ENCODE measurements around the gene DENND4A.

The DENND4A gene

DNA sequence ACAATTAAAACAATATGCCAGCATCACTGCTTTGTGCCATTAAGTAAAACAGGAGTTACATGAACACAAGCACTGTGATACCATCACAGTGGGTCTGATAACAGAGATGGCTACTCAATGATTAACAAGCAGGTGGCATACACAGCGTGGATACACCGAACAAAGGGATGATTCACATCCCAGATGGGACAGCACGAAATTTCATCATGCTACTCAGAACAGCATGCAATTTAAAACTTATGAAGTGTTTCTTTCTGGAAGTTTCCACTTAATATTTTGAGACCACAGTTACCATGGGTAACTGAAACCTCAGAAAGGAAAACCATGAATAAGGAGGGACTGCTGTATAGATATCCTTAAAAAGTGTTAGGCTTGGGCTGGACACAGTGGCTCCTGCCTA, 125.8 kb downstream of the DENND4A start:
- no peak for DNase-seq (ENCODE audit: low spot score)

DNA sequence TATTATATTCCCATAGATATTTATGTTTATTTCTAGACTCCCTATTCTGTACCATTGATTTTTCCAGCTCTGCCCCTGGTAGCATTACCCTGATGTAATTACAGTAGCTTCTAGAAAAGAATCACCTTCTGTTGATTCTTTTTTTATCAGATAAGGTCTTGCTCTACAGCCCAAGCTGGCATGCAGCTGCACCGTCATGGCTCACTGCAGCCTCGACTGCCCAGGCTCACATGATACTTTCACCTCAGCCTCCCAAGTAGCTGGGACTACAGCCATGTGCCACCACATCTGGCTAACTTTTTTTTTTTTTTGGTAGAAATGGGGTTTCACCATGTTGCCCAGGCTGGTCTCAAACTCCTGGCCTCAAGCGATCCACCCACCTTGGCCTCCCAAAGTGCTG, 128.6 kb downstream of the DENND4A start:
- no peak for DNase-seq (ENCODE audit: low spot score)

DNA sequence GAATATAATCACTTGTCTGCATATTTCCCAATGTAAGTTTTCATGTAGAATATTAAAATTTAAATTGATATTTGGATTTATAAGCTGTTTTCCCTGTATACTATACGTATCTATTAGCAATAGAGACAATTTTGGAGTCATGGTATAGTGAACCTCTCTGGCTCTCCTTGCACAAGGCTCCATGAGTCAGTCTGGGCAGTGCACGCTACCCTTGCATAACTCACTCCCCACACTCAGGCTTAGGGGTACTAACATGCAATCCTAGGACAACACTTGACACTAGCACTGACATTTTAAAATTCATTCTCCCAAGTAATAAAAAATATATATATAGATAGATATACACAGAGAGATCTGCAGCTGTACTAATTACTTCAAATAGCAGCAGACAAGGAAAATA, 131.2 kb downstream of the DENND4A start:
- DNase-seq (ENCODE audit: low spot score): no peak

- DNase-seq (ENCODE audit: low spot score): no peak
Observed at GRCh38 chr15:65659502-65660052, 132.5 kb downstream of the DENND4A start.

DNA sequence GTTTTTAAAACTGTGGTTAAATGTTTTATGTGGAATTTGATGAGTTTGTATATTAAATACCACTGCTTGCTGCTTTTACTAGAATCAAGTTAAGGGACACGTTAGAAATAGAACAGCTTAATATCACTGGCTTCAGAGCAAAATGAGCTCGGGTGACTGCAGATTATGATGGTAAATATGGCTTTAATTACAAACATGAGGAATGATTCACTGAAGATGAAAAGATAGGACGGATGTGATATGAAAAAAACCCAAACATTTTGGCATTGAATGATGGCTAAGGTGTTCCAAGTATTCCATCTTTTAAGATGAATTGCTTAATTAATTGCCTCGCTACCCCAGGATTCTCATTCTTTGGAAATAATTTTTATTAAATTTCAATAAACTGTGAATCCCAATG, 136.6 kb downstream of the DENND4A start:
- DNase-seq (ENCODE audit: low spot score): no peak

GRCh38 chr15:65655026-65655425, 137.1 kb downstream of the DENND4A start:
- DNase-seq (ENCODE audit: low spot score): no peak

GRCh38 chr15:65653801-65654521, 138.1 kb downstream of the DENND4A start:
- no peak for DNase-seq (ENCODE audit: low spot score)

DNA sequence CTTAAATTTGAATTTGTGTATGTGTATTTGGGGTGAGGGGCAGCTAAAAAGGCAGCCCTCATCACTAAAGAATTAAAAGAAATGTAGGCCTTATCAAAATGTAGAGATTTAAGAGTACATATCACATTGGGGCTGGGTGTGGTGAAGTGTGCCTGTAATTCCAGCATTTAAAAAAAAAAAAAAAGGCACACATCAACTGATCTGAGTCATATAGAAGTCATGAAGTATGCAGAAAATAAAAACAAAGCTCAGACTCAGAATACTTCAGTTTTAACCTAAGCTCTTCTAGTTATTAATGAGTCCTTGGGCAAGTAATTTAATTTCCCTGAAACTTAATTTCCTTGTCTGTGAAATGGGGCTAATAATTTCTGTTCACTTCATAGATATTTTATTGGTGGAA, 138.8 kb downstream of the DENND4A start:
- DNase-seq (ENCODE audit: low spot score): no peak

DNA sequence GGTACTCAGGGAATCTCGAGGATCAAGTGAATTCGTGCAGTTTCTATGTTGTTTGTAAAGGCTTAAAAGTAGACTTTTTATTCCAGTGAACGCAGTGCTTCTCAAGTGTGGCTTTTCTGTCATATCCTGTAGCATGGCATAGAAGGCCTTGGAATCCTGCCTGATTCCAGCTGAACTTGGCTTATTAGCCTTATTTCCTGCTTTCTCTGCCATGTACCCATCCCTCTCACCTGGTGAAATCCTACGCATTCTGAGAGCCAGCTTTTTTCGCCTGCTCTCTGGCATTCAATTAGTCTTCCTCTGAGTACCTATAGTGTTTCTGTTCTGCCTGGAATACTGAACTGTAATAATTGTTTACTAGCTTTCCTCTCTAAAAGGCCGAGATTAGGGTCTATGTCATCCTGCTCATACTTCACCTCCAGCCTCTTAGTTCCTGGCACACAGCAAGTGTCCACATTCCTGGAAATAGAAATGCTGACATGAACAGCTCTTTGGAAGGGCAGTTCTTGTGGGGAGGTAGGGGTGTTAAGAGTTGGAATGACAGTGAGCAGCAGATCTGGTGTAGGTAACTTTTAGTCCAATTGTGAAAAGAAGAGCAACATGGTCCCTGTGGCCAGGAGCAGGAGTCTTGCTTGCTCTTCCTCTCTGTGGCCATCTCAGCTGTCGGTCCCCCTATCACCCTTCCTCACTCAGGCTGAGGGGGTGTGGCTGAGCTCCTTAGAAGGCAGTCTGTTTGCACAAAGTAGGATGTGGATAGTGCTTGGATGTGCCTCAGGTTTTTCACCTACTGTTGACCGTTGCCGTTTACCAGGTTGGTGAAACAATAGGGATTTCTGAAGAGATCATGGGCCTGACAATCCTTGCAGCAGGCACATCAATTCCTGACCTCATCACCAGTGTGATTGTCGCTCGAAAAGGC, 140.0 kb downstream of the DENND4A start:
- DNase-seq (ENCODE audit: low spot score): no peak

GRCh38 chr15:65651042-65651322, 141.1 kb downstream of the DENND4A start:
- no peak for DNase-seq (ENCODE audit: low spot score)

DNA sequence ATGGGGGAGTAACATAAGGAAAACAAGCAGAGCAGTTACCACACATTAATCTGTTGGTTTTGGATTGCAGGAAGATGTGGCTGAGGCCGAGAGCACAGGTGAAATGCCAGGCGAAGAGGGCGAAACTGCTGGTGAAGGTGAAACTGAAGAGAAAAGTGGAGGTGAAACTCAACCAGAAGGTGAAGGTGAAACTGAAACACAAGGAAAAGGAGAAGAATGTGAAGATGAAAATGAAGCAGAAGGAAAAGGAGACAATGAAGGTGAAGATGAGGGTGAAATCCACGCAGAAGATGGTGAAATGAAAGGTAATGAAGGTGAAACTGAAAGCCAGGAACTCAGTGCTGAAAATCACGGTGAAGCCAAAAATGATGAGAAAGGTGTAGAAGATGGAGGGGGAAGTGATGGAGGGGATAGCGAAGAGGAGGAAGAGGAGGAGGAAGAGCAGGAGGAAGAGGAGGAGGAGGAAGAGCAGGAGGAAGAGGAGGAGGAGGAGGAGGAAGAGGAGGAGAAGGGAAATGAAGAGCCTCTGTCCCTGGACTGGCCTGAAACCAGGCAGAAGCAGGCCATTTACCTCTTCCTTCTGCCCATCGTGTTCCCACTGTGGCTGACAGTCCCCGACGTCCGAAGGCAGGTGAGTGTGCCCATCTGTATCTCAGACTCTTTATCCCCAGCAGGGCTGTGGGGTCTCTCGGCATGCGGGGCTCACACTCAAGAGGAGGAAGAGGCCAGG, 141.6 kb downstream of the DENND4A start:
- DNase-seq (ENCODE audit: low spot score): no peak

- DNase-seq (ENCODE audit: low spot score): no peak
Observed at GRCh38 chr15:65646486-65646885, 145.6 kb downstream of the DENND4A start.

DNA sequence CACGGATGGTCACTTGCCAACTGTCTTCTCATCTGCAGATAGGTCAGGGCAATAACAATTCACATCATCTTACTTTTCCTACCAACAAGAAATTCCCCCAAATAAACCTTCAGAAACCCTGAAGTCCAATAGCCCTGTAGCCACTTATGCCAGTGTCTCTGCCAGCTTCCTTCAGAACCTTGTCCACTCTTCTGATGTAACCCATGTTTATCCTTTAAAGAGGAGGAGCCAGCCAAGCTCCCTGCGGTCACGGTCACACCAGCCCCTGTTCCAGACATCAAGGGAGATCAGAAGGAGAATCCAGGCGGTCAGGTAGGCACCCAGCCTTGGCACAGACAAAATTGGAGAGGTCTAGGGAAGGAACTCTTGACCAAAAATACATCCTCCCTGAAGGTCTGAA, 146.7 kb downstream of the DENND4A start:
- DNase-seq (ENCODE audit: low spot score): no peak

- DNase-seq (ENCODE audit: low spot score): no peak
Observed at GRCh38 chr15:65644282-65644681, 147.8 kb downstream of the DENND4A start.

- DNase-seq (ENCODE audit: low spot score): no peak
Observed at GRCh38 chr15:65642594-65642993, 149.5 kb downstream of the DENND4A start.

DNA sequence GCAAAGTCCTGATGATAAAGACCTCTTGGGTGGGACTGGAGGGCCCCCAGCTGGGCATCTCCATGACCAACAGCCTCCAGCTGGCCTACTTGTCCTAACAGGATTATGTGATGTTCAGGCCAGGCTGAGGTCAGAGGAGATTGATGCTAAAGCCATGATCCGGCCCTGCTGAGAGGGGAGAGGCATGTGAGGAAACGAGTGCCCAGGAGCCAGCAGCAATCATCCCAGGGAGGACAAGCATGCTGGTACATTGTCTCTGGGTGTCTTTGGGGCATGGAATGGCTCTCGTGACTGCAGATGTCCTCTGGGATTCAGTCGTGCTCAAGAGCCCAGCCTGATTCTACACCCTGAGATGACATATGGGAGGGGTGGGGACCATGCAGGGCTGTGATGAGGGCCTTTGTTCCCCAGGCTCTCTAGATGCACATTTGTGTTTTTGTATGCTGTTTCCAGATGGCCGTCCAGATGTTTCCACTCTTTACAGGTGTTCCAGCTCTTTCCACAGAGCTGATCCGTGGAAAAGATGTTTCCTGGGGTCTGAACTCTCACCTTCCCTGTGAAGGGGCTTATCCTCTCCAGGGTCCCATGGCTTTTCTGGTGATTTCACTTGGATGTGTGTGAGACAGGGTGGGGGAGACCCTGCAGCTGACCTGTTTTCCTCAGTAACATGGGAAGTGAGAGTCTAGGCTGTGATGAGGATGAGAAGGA, 150.2 kb downstream of the DENND4A start:
- DNase-seq (ENCODE audit: low spot score): peak; percentile 53

- DNase-seq (ENCODE audit: low spot score): no peak
Observed at GRCh38 chr15:65639509-65639908, 152.6 kb downstream of the DENND4A start.

- no peak for DNase-seq (ENCODE audit: low spot score)
Observed at GRCh38 chr15:65638681-65639089, 153.4 kb downstream of the DENND4A start.

DNA sequence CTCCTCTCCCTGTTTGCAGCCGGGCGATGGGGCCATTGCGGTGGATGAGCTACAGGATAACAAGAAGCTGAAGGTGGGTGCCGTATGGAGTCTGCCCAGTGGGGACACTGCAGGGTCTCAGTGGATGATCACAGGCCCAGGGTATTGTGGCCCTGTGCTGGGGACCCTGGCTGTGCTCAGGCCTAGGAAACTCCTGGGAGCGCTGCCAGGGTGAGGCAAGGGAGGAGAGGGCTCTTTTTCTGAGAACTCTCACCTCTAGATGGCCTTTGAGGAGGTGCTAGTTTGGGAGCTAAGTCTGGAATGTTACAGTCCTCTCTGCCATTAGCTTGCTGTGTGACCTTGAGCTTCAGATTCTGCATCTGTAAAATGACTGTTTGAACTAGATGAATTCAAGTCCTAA, 154.0 kb downstream of the DENND4A start:
- DNase-seq (ENCODE audit: low spot score): no peak

GRCh38 chr15:65634356-65634755, 157.7 kb downstream of the DENND4A start:
- no peak for DNase-seq (ENCODE audit: low spot score)

- DNase-seq (ENCODE audit: low spot score): no peak
Observed at GRCh38 chr15:65633752-65634151, 158.3 kb downstream of the DENND4A start.

DNA sequence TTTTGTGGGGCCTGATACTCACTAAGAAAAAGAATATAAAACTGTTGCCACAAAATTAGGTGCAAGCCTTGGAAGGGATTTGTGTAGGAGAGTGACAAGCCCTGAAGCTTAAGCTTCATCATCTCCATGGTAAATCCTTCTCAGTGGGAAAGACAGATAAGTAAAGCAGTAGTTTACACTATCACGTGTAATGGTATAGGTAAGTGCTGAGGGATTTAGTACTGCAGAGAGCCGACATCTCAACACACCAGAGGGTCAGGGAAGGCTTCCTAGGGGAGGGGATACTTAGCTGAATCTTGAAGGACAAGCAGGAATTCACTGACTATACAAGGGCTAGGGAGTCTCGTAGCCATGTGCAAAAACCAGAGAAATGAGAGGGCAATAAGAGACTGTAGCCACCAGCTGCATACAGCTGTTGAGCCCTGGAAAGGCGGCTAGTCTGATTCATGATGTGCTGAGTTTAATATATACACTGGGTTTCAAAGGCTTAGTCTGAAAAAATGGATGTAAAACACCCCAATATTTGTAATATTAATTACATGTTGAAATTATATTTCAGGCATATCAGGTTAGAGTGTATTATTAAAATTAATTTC, 159.2 kb downstream of the DENND4A start:
- DNase-seq (ENCODE audit: low spot score): no peak

Data from ecto neural progenitor cell (in vitro differentiated cells).